GM21619 (cell line): ENCODE results near the gene OR6Q1.

Experiments
- ATAC-seq: cut with Tn5 transposase; IDR thresholded peaks from one replicate; pipeline ENCODE4 v1.9.1; 2021; ENCODE audit not compliant: unreplicated experiment

The OR6Q1 gene

GRCh38 chr11:58057481-58057880, 26.7 kb downstream of the OR6Q1 start:
- no peak for ATAC-seq

- no peak for ATAC-seq
These were observed 27.7 kb downstream of the OR6Q1 start for GRCh38 chr11:58058276-58059006.

- no peak for ATAC-seq
These were observed 28.2 kb downstream of the OR6Q1 start for GRCh38 chr11:58059007-58059350.

- no peak for ATAC-seq
These were observed 29.8 kb downstream of the OR6Q1 start for GRCh38 chr11:58060535-58060934.

- ATAC-seq = no peak
These were observed 30.4 kb downstream of the OR6Q1 start for GRCh38 chr11:58060939-58061672.

GRCh38 chr11:58061813-58062212, 31.1 kb downstream of the OR6Q1 start:
- no peak for ATAC-seq

- no peak for ATAC-seq
These were observed 36.9 kb downstream of the OR6Q1 start for GRCh38 chr11:58067685-58068084.

- ATAC-seq = no peak
These were observed 37.9 kb downstream of the OR6Q1 start for GRCh38 chr11:58068655-58069054.

- ATAC-seq = no peak
These were observed 39.8 kb downstream of the OR6Q1 start for GRCh38 chr11:58070585-58070984.

- no peak for ATAC-seq
These were observed 45.0 kb downstream of the OR6Q1 start for GRCh38 chr11:58075781-58076180.
